ENCODE results near the gene FBXL13. TPM values are rescaled to one million over a fixed set of nuclear protein-coding genes. Genes with fewer than 3 reads are reported as not detected.

FBXL13 gene
- total and polyA plus RNA-seq, 10 of the 15 experiments (the other 5 are each of a cell fraction or from before 2014, with no cell fraction given): 0.08 to 0.95 (median 0.28) TPM; not detected in 2

DNA sequence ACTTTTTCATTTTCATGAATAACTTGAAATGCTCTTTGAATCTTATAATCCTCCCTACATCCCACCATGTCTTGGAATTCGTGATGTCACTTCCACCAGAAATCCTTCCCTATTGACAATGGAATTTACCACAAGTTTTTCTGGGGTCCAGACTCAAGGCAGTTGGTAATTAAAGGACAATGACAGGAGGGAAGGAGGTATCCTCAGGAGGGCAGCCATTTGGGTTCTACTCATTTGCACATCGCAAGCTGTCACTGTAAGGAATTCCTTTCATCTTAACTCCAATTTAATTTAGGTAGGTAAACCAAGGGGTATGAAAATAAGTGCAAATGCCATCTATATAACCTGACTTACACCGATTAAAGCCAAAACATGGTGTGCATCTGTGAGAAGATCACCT, 139.9 kb downstream of the FBXL13 start (continued):
- TF ChIP-seq, protein P1, sequence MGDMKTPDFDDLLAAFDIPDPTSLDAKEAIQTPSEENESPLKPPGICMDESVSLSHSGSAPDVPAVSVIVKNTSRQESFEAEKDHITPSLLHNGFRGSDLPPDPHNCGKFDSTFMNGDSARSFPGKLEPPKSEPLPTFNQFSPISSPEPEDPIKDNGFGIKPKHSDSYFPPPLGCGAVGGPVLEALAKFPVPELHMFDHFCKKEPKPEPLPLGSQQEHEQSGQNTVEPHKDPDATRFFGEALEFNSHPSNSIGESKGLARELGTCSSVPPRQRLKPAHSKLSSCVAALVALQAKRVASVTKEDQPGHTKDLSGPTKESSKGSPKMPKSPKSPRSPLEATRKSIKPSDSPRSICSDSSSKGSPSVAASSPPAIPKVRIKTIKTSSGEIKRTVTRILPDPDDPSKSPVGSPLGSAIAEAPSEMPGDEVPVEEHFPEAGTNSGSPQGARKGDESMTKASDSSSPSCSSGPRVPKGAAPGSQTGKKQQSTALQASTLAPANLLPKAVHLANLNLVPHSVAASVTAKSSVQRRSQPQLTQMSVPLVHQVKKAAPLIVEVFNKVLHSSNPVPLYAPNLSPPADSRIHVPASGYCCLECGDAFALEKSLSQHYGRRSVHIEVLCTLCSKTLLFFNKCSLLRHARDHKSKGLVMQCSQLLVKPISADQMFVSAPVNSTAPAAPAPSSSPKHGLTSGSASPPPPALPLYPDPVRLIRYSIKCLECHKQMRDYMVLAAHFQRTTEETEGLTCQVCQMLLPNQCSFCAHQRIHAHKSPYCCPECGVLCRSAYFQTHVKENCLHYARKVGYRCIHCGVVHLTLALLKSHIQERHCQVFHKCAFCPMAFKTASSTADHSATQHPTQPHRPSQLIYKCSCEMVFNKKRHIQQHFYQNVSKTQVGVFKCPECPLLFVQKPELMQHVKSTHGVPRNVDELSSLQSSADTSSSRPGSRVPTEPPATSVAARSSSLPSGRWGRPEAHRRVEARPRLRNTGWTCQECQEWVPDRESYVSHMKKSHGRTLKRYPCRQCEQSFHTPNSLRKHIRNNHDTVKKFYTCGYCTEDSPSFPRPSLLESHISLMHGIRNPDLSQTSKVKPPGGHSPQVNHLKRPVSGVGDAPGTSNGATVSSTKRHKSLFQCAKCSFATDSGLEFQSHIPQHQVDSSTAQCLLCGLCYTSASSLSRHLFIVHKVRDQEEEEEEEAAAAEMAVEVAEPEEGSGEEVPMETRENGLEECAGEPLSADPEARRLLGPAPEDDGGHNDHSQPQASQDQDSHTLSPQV (IDR thresholded peaks at IDR 0.05): no peak
- TF ChIP-seq MYB (IDR thresholded peaks at IDR 0.05; ENCODE audit: borderline replicate concordance, low read depth, low read length) (no peak), RAD51 (IDR thresholded peaks at IDR 0.05) (no peak), ZNF384 (IDR thresholded peaks at IDR 0.05; ENCODE audit: borderline replicate concordance, low read depth, low read length) (no peak), IKZF2 (IDR thresholded peaks at IDR 0.05) (no peak)
- TF ChIP-seq, protein P2, sequence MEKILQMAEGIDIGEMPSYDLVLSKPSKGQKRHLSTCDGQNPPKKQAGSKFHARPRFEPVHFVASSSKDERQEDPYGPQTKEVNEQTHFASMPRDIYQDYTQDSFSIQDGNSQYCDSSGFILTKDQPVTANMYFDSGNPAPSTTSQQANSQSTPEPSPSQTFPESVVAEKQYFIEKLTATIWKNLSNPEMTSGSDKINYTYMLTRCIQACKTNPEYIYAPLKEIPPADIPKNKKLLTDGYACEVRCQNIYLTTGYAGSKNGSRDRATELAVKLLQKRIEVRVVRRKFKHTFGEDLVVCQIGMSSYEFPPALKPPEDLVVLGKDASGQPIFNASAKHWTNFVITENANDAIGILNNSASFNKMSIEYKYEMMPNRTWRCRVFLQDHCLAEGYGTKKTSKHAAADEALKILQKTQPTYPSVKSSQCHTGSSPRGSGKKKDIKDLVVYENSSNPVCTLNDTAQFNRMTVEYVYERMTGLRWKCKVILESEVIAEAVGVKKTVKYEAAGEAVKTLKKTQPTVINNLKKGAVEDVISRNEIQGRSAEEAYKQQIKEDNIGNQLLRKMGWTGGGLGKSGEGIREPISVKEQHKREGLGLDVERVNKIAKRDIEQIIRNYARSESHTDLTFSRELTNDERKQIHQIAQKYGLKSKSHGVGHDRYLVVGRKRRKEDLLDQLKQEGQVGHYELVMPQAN (conservative IDR thresholded peaks at IDR 0.05): no peak

DNA sequence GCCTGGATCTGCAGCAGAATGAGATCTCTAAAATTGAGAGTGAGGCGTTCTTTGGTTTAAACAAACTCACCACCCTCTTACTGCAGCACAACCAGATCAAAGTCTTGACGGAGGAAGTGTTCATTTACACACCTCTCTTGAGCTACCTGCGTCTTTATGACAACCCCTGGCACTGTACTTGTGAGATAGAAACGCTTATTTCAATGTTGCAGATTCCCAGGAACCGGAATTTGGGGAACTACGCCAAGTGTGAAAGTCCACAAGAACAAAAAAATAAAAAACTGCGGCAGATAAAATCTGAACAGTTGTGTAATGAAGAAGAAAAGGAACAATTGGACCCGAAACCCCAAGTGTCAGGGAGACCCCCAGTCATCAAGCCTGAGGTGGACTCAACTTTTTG, 140.4 kb downstream of the FBXL13 start:
- ATAC-seq (no peak), FAIRE-seq (no peak), DNase-seq (ENCODE audit: low read depth, low spot score) (no peak)
- POLR2A ChIA-PET: no interaction called here
- H3K4me3 ChIP-seq: no peak overlapping the region
- no peak overlapping the region for H3K4me2 ChIP-seq (ENCODE audit: control insufficient read depth, insufficient read depth)
- H4K20me1 ChIP-seq (ENCODE audit: control insufficient read depth, insufficient read depth): no peaks in the 10 kb centered on the region
- H3K9me3 ChIP-seq (replicated peaks; ENCODE audit: control insufficient read depth, insufficient read depth, low read length): no peaks in the 10 kb centered on the region
- no peak for TF ChIP-seq SMC3 (IDR thresholded peaks at IDR 0.05; ENCODE audit: borderline replicate concordance, low read length)
- no peak for TF ChIP-seq EED (IDR thresholded peaks at IDR 0.05; ENCODE audit: low read depth)
- TF ChIP-seq HCFC1 (IDR thresholded peaks at IDR 0.05; ENCODE audit: low read length): no peak
- TF ChIP-seq POLR2A (IDR thresholded peaks at IDR 0.05; ENCODE audit: low read depth, low read length): no peak
- TF ChIP-seq POLR2AphosphoS5 (IDR thresholded peaks at IDR 0.05; ENCODE audit: low read length): no peak
- H3K27ac ChIP-seq (ENCODE audit: control insufficient read depth, insufficient read depth): no peak overlapping the region
- SMC1A ChIA-PET (ENCODE audit: uncharacterized antibody, unreplicated experiment): no interaction called here
- H3K4me1 ChIP-seq (ENCODE audit: control insufficient read depth, insufficient read depth, low read length): no peaks in the 10 kb centered on the region
- peaks cover 0 to 3% of the 10 kb centered on the region in 2 experiments; a peak in 2 of 4 replicates for H3K27me3 ChIP-seq (replicated peaks in 1 of 2; ENCODE audit: control insufficient read depth in 2 of 2, insufficient read depth in 2 of 2, low read length in 1 of 2)
- 47% methylated on average over 8 of the region's 8 CpGs for WGBS (ENCODE audit: insufficient coverage, insufficient replicate concordance, low lambda C conversion rate, missing lambda C conversion rate)
- no TSS peak for BruUV-seq (replicated peaks)
- intact Hi-C loops (cut with micrococcal nuclease; ENCODE audit: unreplicated experiment): no loop called here
- H3K36me3 ChIP-seq (ENCODE audit: control insufficient read depth in 2 of 2, insufficient read depth in 2 of 2, low read length in 1 of 2): no peaks in the 10 kb centered on the region
- RAD21 ChIA-PET (ENCODE audit: unreplicated experiment): no interaction called here
- no peak overlapping the region for H2AFZ ChIP-seq (ENCODE audit: control insufficient read depth, low read depth, low read length)
- H3K9ac ChIP-seq (ENCODE audit: control insufficient read depth, insufficient read depth, low read length): no peak overlapping the region
- in situ Hi-C loops (cut with MboI): no loop called here
- H3K79me2 ChIP-seq (ENCODE audit: control insufficient read depth, insufficient read depth, low read length): no peaks in the 10 kb centered on the region
- CTCF ChIA-PET: no interaction called here

Data from GM12878 (cell line).